Sigmoid colon (tissue), 4 donors: ENCODE data around the gene SLC16A11.

ENCODE experiments used
- POLR2A ChIP-seq, 2 donors: fragments of 450-650 bp; IDR thresholded peaks; one replicate each; pipeline ENCODE4 v1.6.1; 2016; ENCODE audit warnings: antibody characterized with exemption in 2 of 2, mild to moderate bottlenecking in 2 of 2, moderate library complexity in 2 of 2
- POLR2AphosphoS5 ChIP-seq, 4 donors: sonication (generic); formaldehyde crosslinking; IDR thresholded peaks; one replicate each; pipeline ENCODE4 v1.6.1; 2017; ENCODE audit warnings: antibody characterized with exemption in 4 of 4
- TF ChIP-seq, protein P1 (sequence below), 4 experiments: fragments of 450-650 bp in 3 of 4; fragments of 200-600 bp in 1 of 4; IDR thresholded peaks; one replicate each; pipeline ENCODE4 v1.5.1; 2016 to 2019; ENCODE audit warnings: antibody characterized with exemption in 4 of 4, mild to moderate bottlenecking in 3 of 4, moderate library complexity in 2 of 4

DNA sequence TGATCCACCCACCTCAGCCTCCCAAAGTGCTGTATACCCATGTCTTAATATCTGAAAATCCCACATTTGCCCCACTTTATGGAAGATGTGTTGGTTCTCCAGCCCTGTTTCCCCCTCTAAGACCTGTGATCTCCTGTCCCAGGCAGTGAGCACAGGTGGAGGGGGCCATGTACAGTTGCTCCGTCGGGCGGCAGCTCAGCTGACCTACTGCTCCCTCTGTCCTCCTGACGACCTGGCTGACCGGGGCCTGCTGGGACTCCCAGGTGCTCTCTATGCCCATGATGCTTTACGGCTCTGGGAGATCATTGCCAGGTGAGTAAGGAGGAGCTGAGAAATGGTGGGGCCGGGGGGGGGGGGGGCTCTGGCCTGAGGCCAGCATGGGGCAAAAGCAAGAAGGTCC lies 38.2 kb downstream of the SLC16A11 start:
- TF ChIP-seq, protein P1, sequence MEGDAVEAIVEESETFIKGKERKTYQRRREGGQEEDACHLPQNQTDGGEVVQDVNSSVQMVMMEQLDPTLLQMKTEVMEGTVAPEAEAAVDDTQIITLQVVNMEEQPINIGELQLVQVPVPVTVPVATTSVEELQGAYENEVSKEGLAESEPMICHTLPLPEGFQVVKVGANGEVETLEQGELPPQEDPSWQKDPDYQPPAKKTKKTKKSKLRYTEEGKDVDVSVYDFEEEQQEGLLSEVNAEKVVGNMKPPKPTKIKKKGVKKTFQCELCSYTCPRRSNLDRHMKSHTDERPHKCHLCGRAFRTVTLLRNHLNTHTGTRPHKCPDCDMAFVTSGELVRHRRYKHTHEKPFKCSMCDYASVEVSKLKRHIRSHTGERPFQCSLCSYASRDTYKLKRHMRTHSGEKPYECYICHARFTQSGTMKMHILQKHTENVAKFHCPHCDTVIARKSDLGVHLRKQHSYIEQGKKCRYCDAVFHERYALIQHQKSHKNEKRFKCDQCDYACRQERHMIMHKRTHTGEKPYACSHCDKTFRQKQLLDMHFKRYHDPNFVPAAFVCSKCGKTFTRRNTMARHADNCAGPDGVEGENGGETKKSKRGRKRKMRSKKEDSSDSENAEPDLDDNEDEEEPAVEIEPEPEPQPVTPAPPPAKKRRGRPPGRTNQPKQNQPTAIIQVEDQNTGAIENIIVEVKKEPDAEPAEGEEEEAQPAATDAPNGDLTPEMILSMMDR (IDR thresholded peaks at IDR 0.05) = no peak
- no peak for TF ChIP-seq POLR2AphosphoS5 (IDR thresholded peaks at IDR 0.05)
- no peak for TF ChIP-seq POLR2A (IDR thresholded peaks at IDR 0.05)
